H54 (cell line): ENCODE data around the gene LENG8.

Source experiments
- DNase-seq: peaks from one replicate; pipeline ENCODE4 v3.0.0; 2011; ENCODE audit warnings: low spot score, mixed read lengths; ENCODE audit not compliant: insufficient read length
- FAIRE-seq: peaks from 3 replicates; lab custom pipeline; 2011; peaks lifted over from hg19 to GRCh38; lab: Jason Lieb, UNC
- POLR2A ChIP-seq: IDR thresholded peaks from 2 replicates; pipeline ENCODE4 v1.6.1; 2011; ENCODE audit warnings: low read depth, mild to moderate bottlenecking, low read length

The LENG8 gene

GRCh38 chr19:54457773-54458647 is 9.0 kb downstream of the LENG8 start:
- FAIRE-seq = no peak
- DNase-seq = no peak
- no peak for TF ChIP-seq POLR2A

GRCh38 chr19:54458648-54459281 is 9.8 kb downstream of the LENG8 start:
- TF ChIP-seq POLR2A = no peak
- DNase-seq (no peak), FAIRE-seq (no peak)

GRCh38 chr19:54459282-54460229 is 10.6 kb downstream of the LENG8 start:
- TF ChIP-seq POLR2A = no peak
- FAIRE-seq (no peak), DNase-seq (no peak)

DNA sequence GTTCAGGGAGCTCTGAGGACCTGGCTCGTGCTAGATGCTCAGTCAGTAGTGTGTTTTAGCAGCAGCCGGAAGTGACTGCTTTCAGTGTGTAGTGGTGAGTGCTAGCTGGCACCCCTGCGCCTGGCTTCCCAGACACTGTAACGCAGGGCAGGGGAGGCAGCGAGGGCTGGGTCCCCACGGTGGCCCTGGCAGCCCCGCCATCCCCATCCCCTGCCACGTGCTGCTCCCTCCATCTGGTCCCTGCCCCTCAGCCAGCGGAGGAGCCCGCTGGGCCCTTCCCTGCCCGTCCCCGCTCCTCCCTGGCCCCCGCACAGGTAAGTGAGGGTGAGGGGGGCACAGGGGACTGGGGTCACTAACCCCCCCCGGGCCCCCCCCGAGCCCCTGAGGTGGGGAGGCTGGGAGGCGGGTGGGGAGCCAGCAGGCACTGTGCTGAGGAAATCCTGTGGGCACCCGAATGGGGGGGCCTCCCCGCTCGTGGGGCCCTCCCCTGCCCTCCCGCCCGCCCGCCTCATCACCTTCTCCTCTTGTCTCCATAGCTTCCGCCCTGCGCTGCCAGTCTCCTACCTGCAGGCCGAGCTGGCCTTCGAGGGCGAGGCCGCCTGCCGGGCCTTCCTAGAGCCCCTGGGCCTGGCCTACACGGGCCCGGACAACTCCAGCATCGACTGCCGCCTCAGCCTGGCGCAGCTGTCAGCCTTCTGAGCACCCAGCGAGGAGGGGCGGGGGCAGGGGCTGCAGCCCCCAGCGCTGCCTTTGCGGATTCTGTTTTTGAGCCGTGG is 11.4 kb downstream of the LENG8 start:
- DNase-seq = no peak
- FAIRE-seq = no peak
- no peak for TF ChIP-seq POLR2A

GRCh38 chr19:54461210-54461609 is 12.2 kb downstream of the LENG8 start:
- no peak for DNase-seq
- no peak for FAIRE-seq
- TF ChIP-seq POLR2A = no peak

DNA sequence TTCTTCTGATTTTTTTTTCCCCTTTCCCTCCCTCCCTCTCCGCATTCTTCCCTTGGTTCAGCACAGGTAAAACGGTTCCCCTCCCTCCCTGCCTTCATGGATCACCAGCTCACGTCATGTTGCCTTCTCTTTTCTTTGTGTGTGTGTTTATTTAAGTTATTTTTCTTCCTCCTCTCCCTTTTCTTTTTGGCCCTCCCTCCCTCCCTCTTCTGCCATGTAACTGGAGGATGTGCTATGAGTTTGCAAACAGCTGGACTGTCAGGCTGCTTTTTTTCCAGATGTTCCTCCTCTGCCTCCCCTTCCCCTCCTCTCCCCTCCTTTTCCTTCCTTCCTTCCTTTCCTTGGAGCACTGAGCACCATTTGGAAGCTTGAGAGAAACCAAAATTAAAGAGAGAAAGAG is 12.6 kb downstream of the LENG8 start:
- TF ChIP-seq POLR2A = no peak
- FAIRE-seq = no peak
- DNase-seq = no peak

DNA sequence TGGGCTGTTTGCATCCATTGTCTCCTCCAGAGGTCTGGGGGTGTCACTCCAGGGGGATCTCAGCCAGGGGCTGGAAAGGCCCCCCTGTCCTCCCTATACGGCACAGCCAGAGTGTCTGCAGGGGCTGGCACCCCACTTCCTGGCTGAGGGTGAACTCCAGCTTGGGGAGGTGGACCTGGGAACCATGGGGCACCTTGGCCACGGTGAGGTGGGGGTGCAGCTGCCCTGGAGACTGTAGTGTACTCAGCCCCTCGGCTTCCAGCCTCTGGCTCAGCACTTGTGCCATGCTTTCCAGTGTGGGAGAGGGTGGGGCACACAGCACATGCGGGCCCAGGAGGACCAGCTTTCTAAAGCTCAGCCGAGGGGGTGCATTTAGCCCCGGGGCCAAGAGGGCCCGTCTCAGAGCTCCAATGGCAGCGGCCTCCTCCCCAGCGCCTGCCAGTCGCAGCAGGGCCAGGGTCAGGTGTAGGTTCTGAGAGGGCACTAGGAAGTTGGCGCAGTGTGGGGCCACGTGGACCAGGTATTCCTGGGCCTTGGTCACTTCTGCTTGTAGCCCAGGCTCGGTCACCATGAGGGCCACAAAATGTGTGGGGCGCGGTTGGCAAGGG is 13.2 kb downstream of the LENG8 start:
- DNase-seq (no peak), FAIRE-seq (no peak)
- TF ChIP-seq POLR2A = no peak

GRCh38 chr19:54462655-54463530 is 13.9 kb downstream of the LENG8 start:
- TF ChIP-seq POLR2A = no peak
- FAIRE-seq = no peak
- DNase-seq = no peak

- no peak for FAIRE-seq
- no peak; the same call in 1 of the 2 replicates for TF ChIP-seq POLR2A
- DNase-seq = peak; percentile 93
Observed at GRCh38 chr19:54463531-54464043, 14.6 kb downstream of the LENG8 start, which contains the start of gene LENG9. LENG9 (minus strand) TSS chr19:54463778; CDS start chr19:54463526, 252 bp downstream.

DNA sequence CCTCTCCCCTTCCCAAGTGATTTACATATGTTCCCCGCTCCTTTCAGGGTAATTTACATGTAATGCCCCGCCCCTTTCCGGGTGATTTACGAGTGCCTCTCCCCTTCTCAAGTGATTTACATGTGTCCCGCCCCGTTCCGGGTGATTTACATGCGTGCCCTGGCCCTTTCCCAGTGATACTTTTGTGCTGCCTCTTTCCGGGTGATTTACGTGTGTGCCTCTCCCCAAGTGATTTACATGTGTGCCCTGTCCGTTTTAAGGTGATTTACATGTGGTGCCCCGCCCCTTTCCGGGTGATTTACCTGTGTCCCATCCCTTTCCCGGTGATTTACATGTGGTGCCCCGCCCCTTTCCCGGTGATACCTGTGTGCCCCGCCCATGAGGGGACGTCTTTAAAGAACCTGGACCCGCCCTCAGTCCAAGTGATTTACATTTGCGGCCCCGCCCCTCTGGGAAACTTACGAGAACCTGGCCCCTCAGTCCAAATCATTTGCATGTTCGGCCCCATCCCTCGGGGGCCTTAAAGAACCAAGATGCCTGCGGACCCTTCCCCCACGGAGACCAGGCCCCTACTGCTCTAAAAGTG is 15.1 kb downstream of the LENG8 start:
- no peak for TF ChIP-seq POLR2A
- DNase-seq = peak; percentile 94
- peak; percentile 6 for FAIRE-seq
